ENCODE results near the gene RFNG.
A peak's percentile ranks its signal among the peaks of the same experiment; 100 is the strongest.

Gene RFNG

GRCh38 chr17:82051776-82052637 lies at the start of gene RFNG, which contains the start of gene GPS1:
TSS of gene RFNG (minus strand) at chr17:82051811. CDS start at chr17:82051766, 45 bp downstream.
TSS of gene GPS1 (plus strand) at chr17:82051898. CDS start at chr17:82051932, 34 bp downstream.
- DNase-seq (ENCODE audit: low spot score) = peak; percentile 75

GRCh38 chr17:82101301-82101715 lies 49.7 kb upstream of the RFNG start:
- no peak for DNase-seq (ENCODE audit: low spot score)

GRCh38 chr17:82100502-82101298 lies 49.1 kb upstream of the RFNG start:
- DNase-seq (ENCODE audit: low spot score) = no peak

- DNase-seq (ENCODE audit: low spot score) = no peak
These were observed 47.5 kb upstream of the RFNG start for GRCh38 chr17:82098939-82099763.

GRCh38 chr17:82098169-82098938 lies 46.7 kb upstream of the RFNG start, which contains the start of gene FASN:
TSS of gene FASN (minus strand) at chr17:82098236. CDS start at chr17:82096445, 1,791 bp downstream.
- DNase-seq (ENCODE audit: low spot score) = peak; percentile 94

- no peak for DNase-seq (ENCODE audit: low spot score)
These were observed 46.2 kb upstream of the RFNG start for GRCh38 chr17:82097919-82098168.

GRCh38 chr17:82097184-82097918 lies 45.7 kb upstream of the RFNG start:
- DNase-seq (ENCODE audit: low spot score) = peak; percentile 7

GRCh38 chr17:82096709-82097183 lies 45.1 kb upstream of the RFNG start:
- no peak for DNase-seq (ENCODE audit: low spot score)

GRCh38 chr17:82095777-82096708 lies 44.4 kb upstream of the RFNG start:
- DNase-seq (ENCODE audit: low spot score) = no peak

- DNase-seq (ENCODE audit: low spot score) = no peak
These were observed 43.5 kb upstream of the RFNG start for GRCh38 chr17:82094931-82095776.

GRCh38 chr17:82092995-82093751 lies 41.6 kb upstream of the RFNG start:
- no peak for DNase-seq (ENCODE audit: low spot score)

- no peak for DNase-seq (ENCODE audit: low spot score)
These were observed 41.0 kb upstream of the RFNG start for GRCh38 chr17:82092628-82092994.

- DNase-seq (ENCODE audit: low spot score) = no peak
These were observed 40.5 kb upstream of the RFNG start for GRCh38 chr17:82092094-82092586.

- no peak for DNase-seq (ENCODE audit: low spot score)
These were observed 39.9 kb upstream of the RFNG start for GRCh38 chr17:82091264-82092066.

- DNase-seq (ENCODE audit: low spot score) = no peak
These were observed 39.1 kb upstream of the RFNG start for GRCh38 chr17:82090549-82091263.
